Heart left ventricle (tissue), 16 donors: ENCODE data around the gene RNU5D-1. TPM values are rescaled to one million over a fixed set of nuclear protein-coding genes. Genes with fewer than 3 reads are reported as not detected.

ENCODE experiments used
- ATAC-seq, 4 donors: fragments of 200-7000 bp; cut with Tn5 transposase; one replicate each; pipeline ENCODE4 v1.9.1; 2020 to 2022; ENCODE audit warnings: moderate library complexity in 4 of 4, mild to moderate bottlenecking in 3 of 4, moderate number of reproducible peaks in 1 of 4
- DNase-seq, 5 donors: peaks; one replicate each; pipeline ENCODE4 v3.0.0-alpha.2; 2020
- H3K27ac ChIP-seq, 12 donors: fragments of 200-600 bp; sonication (generic) in 4 of 12; one replicate each; pipeline versions ENCODE4 v1.5.0 to v1.8.0; 2016 to 2022; ENCODE audit warnings: mild to moderate bottlenecking in 2 of 12
- H3K27me3 ChIP-seq, 9 donors: fragments of 200-600 bp; sonication (generic) in 2 of 9; one replicate each; pipeline versions ENCODE4 v1.5.1 to v1.8.0; 2016 to 2022; ENCODE audit warnings: mild to moderate bottlenecking in 3 of 9
- H3K36me3 ChIP-seq, 9 donors: fragments of 200-600 bp; sonication (generic) in 2 of 9; one replicate each; pipeline versions ENCODE4 v1.5.0 to v1.8.0; 2018 to 2022; ENCODE audit warnings: mild to moderate bottlenecking in 2 of 9
- H3K4me1 ChIP-seq, 12 donors: fragments of 200-600 bp; sonication (generic) in 4 of 12; one replicate each; pipeline versions ENCODE4 v1.5.0 to v1.8.0; 2016 to 2022; ENCODE audit warnings: mild to moderate bottlenecking in 3 of 12
- H3K4me3 ChIP-seq, 12 donors: fragments of 200-600 bp; sonication (generic) in 4 of 12; one replicate each; pipeline versions ENCODE4 v1.5.0 to v1.8.0; 2017 to 2022; ENCODE audit warnings: mild to moderate bottlenecking in 9 of 12, moderate library complexity in 4 of 12
- H3K9me3 ChIP-seq, 12 donors: fragments of 200-600 bp; sonication (generic) in 4 of 12; one replicate each; pipeline versions ENCODE4 v1.5.0 to v1.8.0; 2016 to 2022; ENCODE audit warnings: mild to moderate bottlenecking in 1 of 12
- POLR2A ChIP-seq, 2 donors: fragments of 450-650 bp; IDR thresholded peaks; one replicate each; pipeline ENCODE4 v1.6.1; 2017; ENCODE audit warnings: antibody characterized with exemption in 2 of 2, mild to moderate bottlenecking in 2 of 2, moderate library complexity in 2 of 2
- WGBS, 4 donors: extraction: QIAGEN DNeasy Blood & Tissue Kit in 2 of 4; methylation state at CpG; one replicate each; pipeline versions ENCODE4 v1.1.5 to v1.1.7; 2013 to 2018; 5-methylcytosine and 5-hydroxymethylcytosine counted together
- intact Hi-C, 10 donors: fragments of 100-400 bp; cut with DNase I; formaldehyde crosslinking; loops; one replicate each; pipeline versions ENCODE4 v1.11.1 to v1.14.2; 2022
- polyA plus RNA-seq, 2 donors: library from polyadenylated mRNA; stranded (reverse); fragments of 200-250 nt; gene quantifications; one replicate each; pipeline ENCODE4 v1.2.3, GENCODE V29; 2013
- total RNA-seq, 9 donors: library from RNA; depleted of rRNA in 2 of 9; stranded (reverse); fragments of >200 nt in 2 of 9; fragmentation: NEBNext Ultra II Directional in 3 of 9; extraction: Animal tissue kit (Norgen Biotek cat#: 25700) in 3 of 9; gene quantifications; one replicate each; pipeline versions ENCODE4 v1.1.0 to v1.2.4, GENCODE V29; 2016 to 2023
- TF ChIP-seq, protein P1 (sequence below), 12 donors: fragments of 200-600 bp; sonication (generic) in 4 of 12; IDR thresholded peaks; one replicate each; pipeline versions ENCODE4 v1.5.0 to v1.8.0; 2018 to 2022; ENCODE audit warnings: antibody characterized with exemption in 12 of 12, mild to moderate bottlenecking in 5 of 12
- donor health status: ischemic (EF 13 %, LVEDD 7.1; RV severe dilation, severe dysfunction).
- donor health status: healthy with polysubstance abuse.
- donor health status: DM: no; HTN: yes; CAD: no.
- donor health status: DM: no; HTN: no; CAD: no.
- donor health status: ischemic (EF 25% LVEDD 6.9; RV normal size, moderate dysfunction).
- donor health status: ischemic (EF 25% LVEDD 5.7; RV mildly dilated, moderate dysfunction).
- donor health status: healthy.
- donor health status: DM: yes; HTN: yes; CAD: no.
- donor health status: ischemic (EF 35%, LVEDD 5.7; RV mildly dilated, moderate dysfunction).
- donor health status: nonischemic (EF 11% LVEDD 7.7; RV severe dilation, severe dysfunction).
- donor health status: DM: yes; HTN: yes; CAD: no.
- donor health status: PGD.
- donor health status: ischemic (EF 29% LVEDD 5.4; RV normal size, mild dysfunction).
- donor health status: nonischemic (EF 23%, LVEDD 6.1; RV moderate dilation, normal function).

The RNU5D-1 gene
- total and polyA plus RNA-seq, 11 donors, result not detected

- Histone ChIP-seq H3K4me3 (no peak overlapping the region), H3K4me1 (peaks cover 0 to 35% (median 0%) of the 10 kb centered on the region in 12 donors), H3K36me3 (no peaks in the 10 kb centered on the region), H3K27ac (no peak overlapping the region), H3K9me3 (no peaks in the 10 kb centered on the region), H3K27me3 (no peaks in the 10 kb centered on the region)
- DNase-seq, result no peak
- ATAC-seq, result no peak
- intact Hi-C loops, result no loop called here
- TF ChIP-seq, protein P1, sequence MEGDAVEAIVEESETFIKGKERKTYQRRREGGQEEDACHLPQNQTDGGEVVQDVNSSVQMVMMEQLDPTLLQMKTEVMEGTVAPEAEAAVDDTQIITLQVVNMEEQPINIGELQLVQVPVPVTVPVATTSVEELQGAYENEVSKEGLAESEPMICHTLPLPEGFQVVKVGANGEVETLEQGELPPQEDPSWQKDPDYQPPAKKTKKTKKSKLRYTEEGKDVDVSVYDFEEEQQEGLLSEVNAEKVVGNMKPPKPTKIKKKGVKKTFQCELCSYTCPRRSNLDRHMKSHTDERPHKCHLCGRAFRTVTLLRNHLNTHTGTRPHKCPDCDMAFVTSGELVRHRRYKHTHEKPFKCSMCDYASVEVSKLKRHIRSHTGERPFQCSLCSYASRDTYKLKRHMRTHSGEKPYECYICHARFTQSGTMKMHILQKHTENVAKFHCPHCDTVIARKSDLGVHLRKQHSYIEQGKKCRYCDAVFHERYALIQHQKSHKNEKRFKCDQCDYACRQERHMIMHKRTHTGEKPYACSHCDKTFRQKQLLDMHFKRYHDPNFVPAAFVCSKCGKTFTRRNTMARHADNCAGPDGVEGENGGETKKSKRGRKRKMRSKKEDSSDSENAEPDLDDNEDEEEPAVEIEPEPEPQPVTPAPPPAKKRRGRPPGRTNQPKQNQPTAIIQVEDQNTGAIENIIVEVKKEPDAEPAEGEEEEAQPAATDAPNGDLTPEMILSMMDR (IDR thresholded peaks at IDR 0.05), result no peak
- no peak for TF ChIP-seq POLR2A (IDR thresholded peaks at IDR 0.05)
- 84 to 87% (median 85%) methylated on average over 14 of the region's 14 CpGs for WGBS, 4 donors
Measured at GRCh38 chr1:44681905-44682882, 48.8 kb downstream of the RNU5D-1 start.

Other genes starting within 250 kb of the RNU5D-1 start
- 10 to 100 TPM in 6 of 9 donors, 1 to 10 TPM in 3; 8.5 to 18.1 (median 12.5) TPM for gene TMEM53, start 56.7 kb downstream of the RNU5D-1 start, total RNA-seq
- gene TMEM53, start 56.7 kb downstream of the RNU5D-1 start, polyA plus RNA-seq, result 10 to 100 TPM in 1 of 2 donors, 1 to 10 TPM in 1; 8.6 to 20.0 TPM
- gene ARMH1, start 56.5 kb downstream of the RNU5D-1 start, total RNA-seq, result 1 to 10 TPM in 2 of 9 donors, under 1 TPM in 4, not detected in 3; 0.33 to 9.9 (median 0.64) TPM
- under 1 TPM; 0.62 to 0.88 TPM for gene ARMH1, start 56.5 kb downstream of the RNU5D-1 start, polyA plus RNA-seq
- gene KIF2C, start 8.7 kb upstream of the RNU5D-1 start, total RNA-seq, result 1 to 10 TPM in 5 of 9 donors, under 1 TPM in 4; 0.25 to 7.0 (median 1.2) TPM
- under 1 TPM; 0.34 to 0.68 TPM for gene KIF2C, start 8.7 kb upstream of the RNU5D-1 start, polyA plus RNA-seq
- 1,000 to 10,000 TPM in 3 of 9 donors, 100 to 1,000 TPM in 6; 576 to 1,019 (median 853) TPM for gene RPS8, start 44.4 kb upstream of the RNU5D-1 start, total RNA-seq
- 1,000 to 10,000 TPM; 1,199 to 1,848 TPM for gene RPS8, start 44.4 kb upstream of the RNU5D-1 start, polyA plus RNA-seq
- gene BEST4, start 57.0 kb upstream of the RNU5D-1 start, total RNA-seq, result under 1 TPM in 3 of 9 donors, not detected in 6; 0.09 to 0.32 (median 0.23) TPM
- gene BEST4, start 57.0 kb upstream of the RNU5D-1 start, polyA plus RNA-seq, result under 1 TPM; 0.06 to 0.11 TPM
- gene PLK3, start 69.2 kb upstream of the RNU5D-1 start, total RNA-seq, result 10 to 100 TPM in 2 of 9 donors, 1 to 10 TPM in 7; 4.5 to 17.9 (median 6.6) TPM
- 1 to 10 TPM; 5.8 to 6.9 TPM for gene PLK3, start 69.2 kb upstream of the RNU5D-1 start, polyA plus RNA-seq
- 1 to 10 TPM in 3 of 9 donors, under 1 TPM in 5, not detected in 1; 0.54 to 1.0 (median 0.82) TPM for gene DYNLT4, start 76.2 kb upstream of the RNU5D-1 start, total RNA-seq
- gene DYNLT4, start 76.2 kb upstream of the RNU5D-1 start, polyA plus RNA-seq, result 1 to 10 TPM in 1 of 2 donors, under 1 TPM in 1; 0.36 to 1.7 TPM
- gene BTBD19, start 77.4 kb upstream of the RNU5D-1 start, total RNA-seq, result 1 to 10 TPM in 8 of 9 donors, under 1 TPM in 1; 0.56 to 7.4 (median 2.8) TPM
- 1 to 10 TPM; 2.6 to 6.2 TPM for gene BTBD19, start 77.4 kb upstream of the RNU5D-1 start, polyA plus RNA-seq
- under 1 TPM in 8 of 9 donors, not detected in 1; 0.21 to 0.85 (median 0.41) TPM for gene PTCH2, start 112.1 kb upstream of the RNU5D-1 start, total RNA-seq
- under 1 TPM; 0.19 to 0.27 TPM for gene PTCH2, start 112.1 kb upstream of the RNU5D-1 start, polyA plus RNA-seq